Measurements from ENCODE around the gene DHODH.
"Not testable (repeated sequence)": the region's sequence is repeated elsewhere in the genome, so short reads cannot be mapped to it uniquely, and the experiment has no call there.

The DHODH gene

GRCh38 chr16:72072514-72073342 lies 64.2 kb downstream of the DHODH start:
- Histone ChIP-seq H3K27ac (ENCODE audit: low read depth, low read length) (no peak overlapping the region), H3K4me1 (ENCODE audit: control insufficient read depth, insufficient read depth, low read length, unreplicated experiment) (no peaks in the 10 kb centered on the region), H2AFZ (ENCODE audit: low read length, unreplicated experiment) (no peak overlapping the region), H3K27me3 (ENCODE audit: insufficient read depth, low read length) (no peaks in the 10 kb centered on the region), H3K79me2 (ENCODE audit: control insufficient read depth, insufficient read depth, low read length, unreplicated experiment) (no peaks in the 10 kb centered on the region), H3K4me3 (ENCODE audit: low read depth, low read length) (no peak overlapping the region), H3K36me3 (ENCODE audit: insufficient read depth, low read length) (no peaks in the 10 kb centered on the region)

GRCh38 chr16:72073560-72074230 lies 65.2 kb downstream of the DHODH start:
- Histone ChIP-seq H3K27ac (ENCODE audit: low read depth, low read length) (no peak overlapping the region), H3K36me3 (ENCODE audit: insufficient read depth, low read length) (no peaks in the 10 kb centered on the region), H2AFZ (ENCODE audit: low read length, unreplicated experiment) (no peak overlapping the region), H3K79me2 (ENCODE audit: control insufficient read depth, insufficient read depth, low read length, unreplicated experiment) (no peaks in the 10 kb centered on the region), H3K4me1 (ENCODE audit: control insufficient read depth, insufficient read depth, low read length, unreplicated experiment) (no peaks in the 10 kb centered on the region), H3K27me3 (ENCODE audit: insufficient read depth, low read length) (no peaks in the 10 kb centered on the region), H3K4me3 (ENCODE audit: low read depth, low read length) (no peak overlapping the region)

DNA sequence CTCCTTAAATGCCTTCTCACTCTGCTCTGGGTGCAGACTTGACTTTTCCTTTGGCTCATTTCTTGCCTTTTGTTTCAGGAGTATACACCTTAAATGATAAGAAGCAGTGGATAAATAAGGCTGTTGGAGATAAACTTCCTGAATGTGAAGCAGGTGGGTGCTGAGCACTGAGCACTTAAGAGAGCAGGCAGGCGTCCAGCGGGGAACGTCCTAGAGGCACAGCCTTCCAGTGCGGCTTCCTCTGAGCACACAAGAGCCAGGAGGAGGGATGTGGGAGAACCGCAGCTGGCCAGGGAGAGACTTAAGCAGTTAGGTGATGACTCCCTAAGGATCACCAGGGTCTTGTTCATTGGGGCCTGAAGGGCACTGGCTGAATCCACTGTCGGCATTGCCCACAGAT lies 66.5 kb downstream of the DHODH start:
- not testable (repeated sequence) for H3K4me1 ChIP-seq (ENCODE audit: control insufficient read depth, insufficient read depth, low read length, unreplicated experiment); H2AFZ ChIP-seq (ENCODE audit: low read length, unreplicated experiment)

More for the DNA sequence above, 66.5 kb downstream of the DHODH start:
- H3K36me3 ChIP-seq (ENCODE audit: insufficient read depth, low read length); H3K27ac ChIP-seq (ENCODE audit: low read depth, low read length); H3K27me3 ChIP-seq (ENCODE audit: insufficient read depth, low read length); H3K79me2 ChIP-seq (ENCODE audit: control insufficient read depth, insufficient read depth, low read length, unreplicated experiment); H3K4me3 ChIP-seq (ENCODE audit: low read depth, low read length): not testable (repeated sequence)

All from ACC112 (cell line).